Muscle layer of colon (tissue), 2 donors: Measurements from ENCODE around the gene RAB8B.

Experiments used
- H3K27ac ChIP-seq: one replicate; pipeline ENCODE4 v1.7.0; 2013; ENCODE audit warnings: low read depth, mild to moderate bottlenecking, low read length, moderate library complexity
- H3K27me3 ChIP-seq, 2 donors: one replicate each; pipeline ENCODE4 v1.7.0; 2013; ENCODE audit warnings: low read length in 2 of 2, mild to moderate bottlenecking in 2 of 2; ENCODE audit not compliant: insufficient read depth in 2 of 2, control insufficient read depth in 1 of 2
- H3K36me3 ChIP-seq: one replicate; pipeline ENCODE4 v1.7.0; 2013; ENCODE audit warnings: mild to moderate bottlenecking, low read length; ENCODE audit not compliant: insufficient read depth
- H3K4me1 ChIP-seq: one replicate; pipeline ENCODE4 v1.7.0; 2013; ENCODE audit warnings: mild to moderate bottlenecking, low read length; ENCODE audit not compliant: insufficient read depth
- H3K4me3 ChIP-seq, 2 donors: one replicate each; pipeline ENCODE4 v1.7.0; 2013; ENCODE audit warnings: low read length in 2 of 2, low read depth in 1 of 2, mild to moderate bottlenecking in 1 of 2, moderate library complexity in 1 of 2
- H3K9ac ChIP-seq: one replicate; pipeline ENCODE4 v1.7.0; 2013; ENCODE audit warnings: low read length
- H3K9me3 ChIP-seq: one replicate; pipeline ENCODE4 v1.7.0; 2013; ENCODE audit warnings: mild to moderate bottlenecking, low read length
- donor health status: abdominal sarcoma.
- donor health status: Adenocarcinoma of cecum.

Gene RAB8B

GRCh38 chr15:63188926-63189871 lies at the start of gene RAB8B:
Gene RAB8B (plus strand): TSS chr15:63189606. CDS start chr15:63189625, 19 bp downstream.
- H3K27ac ChIP-seq = peak within 1 kb of the TSS; percentile 94
- peaks cover 13% of the 10 kb centered on the region for H3K4me1 ChIP-seq
- no peaks in the 10 kb centered on the region for H3K36me3 ChIP-seq
- H3K4me3 ChIP-seq = peak within 1 kb of the TSS; percentile 87 to 97
- H3K9me3 ChIP-seq = no peaks in the 10 kb centered on the region
- H3K27me3 ChIP-seq = no peaks in the 10 kb centered on the region
- peak within 1 kb of the TSS; percentile 83 for H3K9ac ChIP-seq

GRCh38 chr15:63140936-63141335 lies 48.5 kb upstream of the RAB8B start:
- Histone ChIP-seq H3K4me1 (no peaks in the 10 kb centered on the region), H3K36me3 (peaks cover 6% of the 10 kb centered on the region), H3K9me3 (no peaks in the 10 kb centered on the region), H3K4me3 (no peak overlapping the region), H3K27me3 (no peaks in the 10 kb centered on the region), H3K9ac (no peak overlapping the region), H3K27ac (no peak overlapping the region)

- Histone ChIP-seq H3K4me3 (no peak overlapping the region), H3K27ac (no peak overlapping the region), H3K9me3 (no peaks in the 10 kb centered on the region), H3K27me3 (no peaks in the 10 kb centered on the region), H3K4me1 (no peaks in the 10 kb centered on the region), H3K9ac (no peak overlapping the region), H3K36me3 (peaks cover 6% of the 10 kb centered on the region)
These were observed 44.0 kb upstream of the RAB8B start for GRCh38 chr15:63145426-63145825.

GRCh38 chr15:63146684-63147083 lies 42.7 kb upstream of the RAB8B start:
- no peak overlapping the region for H3K27ac ChIP-seq
- no peaks in the 10 kb centered on the region for H3K4me1 ChIP-seq
- H3K4me3 ChIP-seq = no peak overlapping the region
- H3K9ac ChIP-seq = no peak overlapping the region
- peaks cover 9% of the 10 kb centered on the region for H3K36me3 ChIP-seq
- H3K27me3 ChIP-seq = no peaks in the 10 kb centered on the region
- H3K9me3 ChIP-seq = no peaks in the 10 kb centered on the region

GRCh38 chr15:63151665-63152064 lies 37.7 kb upstream of the RAB8B start:
- Histone ChIP-seq H3K36me3 (peaks cover 20% of the 10 kb centered on the region), H3K27me3 (no peaks in the 10 kb centered on the region), H3K4me1 (peaks cover 4% of the 10 kb centered on the region)

GRCh38 chr15:63155486-63155885 lies 33.9 kb upstream of the RAB8B start:
- Histone ChIP-seq H3K9me3 (no peaks in the 10 kb centered on the region), H3K36me3 (peaks cover 20% of the 10 kb centered on the region), H3K4me3 (no peak overlapping the region), H3K27ac (no peak overlapping the region), H3K27me3 (no peaks in the 10 kb centered on the region), H3K9ac (no peak overlapping the region), H3K4me1 (peaks cover 4% of the 10 kb centered on the region)

More at GRCh38 chr15:63151665-63152064, 37.7 kb upstream of the RAB8B start:
- H3K9ac ChIP-seq = no peak overlapping the region
- no peak overlapping the region for H3K4me3 ChIP-seq
- no peaks in the 10 kb centered on the region for H3K9me3 ChIP-seq
- H3K27ac ChIP-seq = no peak overlapping the region

GRCh38 chr15:63156086-63156710 lies 33.2 kb upstream of the RAB8B start:
- Histone ChIP-seq H3K9ac (peak overlapping the region; percentile 88), H3K36me3 (peaks cover 20% of the 10 kb centered on the region), H3K4me3 (peak overlapping the region; percentile 94 to 98), H3K4me1 (peaks cover 4% of the 10 kb centered on the region), H3K27ac (peak overlapping the region; percentile 95), H3K27me3 (no peaks in the 10 kb centered on the region), H3K9me3 (no peaks in the 10 kb centered on the region)

GRCh38 chr15:63156755-63157117 lies 32.7 kb upstream of the RAB8B start:
- Histone ChIP-seq H3K27me3 (no peaks in the 10 kb centered on the region), H3K36me3 (peaks cover 17% of the 10 kb centered on the region), H3K4me1 (peaks cover 4% of the 10 kb centered on the region), H3K27ac (peak overlapping the region; percentile 95), H3K9me3 (no peaks in the 10 kb centered on the region), H3K9ac (peak overlapping the region; percentile 88), H3K4me3 (peak overlapping the region; percentile 94 to 98)

GRCh38 chr15:63157118-63157843 lies 32.1 kb upstream of the RAB8B start, which contains the start of gene RPS27L:
Gene RPS27L (minus strand): TSS chr15:63157477. CDS start chr15:63157405, 72 bp downstream.
- Histone ChIP-seq H3K4me3 (peak within 1 kb of the TSS; percentile 94 to 98), H3K9ac (peak within 1 kb of the TSS; percentile 88), H3K4me1 (peaks cover 4% of the 10 kb centered on the region), H3K27me3 (no peaks in the 10 kb centered on the region), H3K27ac (peak within 1 kb of the TSS; percentile 95), H3K9me3 (no peaks in the 10 kb centered on the region), H3K36me3 (peaks cover 13% of the 10 kb centered on the region)

GRCh38 chr15:63157891-63158431 lies 31.4 kb upstream of the RAB8B start:
- H3K9ac ChIP-seq = peak overlapping the region; percentile 88
- no peaks in the 10 kb centered on the region for H3K9me3 ChIP-seq
- peak overlapping the region; percentile 94 to 98 for H3K4me3 ChIP-seq
- H3K4me1 ChIP-seq = peaks cover 4% of the 10 kb centered on the region
- H3K27ac ChIP-seq = peak overlapping the region; percentile 95
- peaks cover 9% of the 10 kb centered on the region for H3K36me3 ChIP-seq
- H3K27me3 ChIP-seq = no peaks in the 10 kb centered on the region

- Histone ChIP-seq H3K27me3 (no peaks in the 10 kb centered on the region), H3K9ac (no peak overlapping the region), H3K4me3 (no peak overlapping the region)
These were observed 28.8 kb upstream of the RAB8B start for GRCh38 chr15:63160638-63161037.

More at GRCh38 chr15:63160638-63161037, 28.8 kb upstream of the RAB8B start:
- no peaks in the 10 kb centered on the region for H3K4me1 ChIP-seq
- no peaks in the 10 kb centered on the region for H3K36me3 ChIP-seq
- H3K9me3 ChIP-seq = no peaks in the 10 kb centered on the region
- no peak overlapping the region for H3K27ac ChIP-seq
